Ishikawa (cell line): ENCODE data around the gene IRAK2.

Experiments
- CREB1 ChIP-seq: IDR thresholded peaks from 2 replicates; pipeline ENCODE4 v1.6.1; 2012; ENCODE audit warnings: low read depth
- EGR1 ChIP-seq: IDR thresholded peaks from 2 replicates; pipeline ENCODE4 v1.6.1; 2012
- EP300 ChIP-seq: IDR thresholded peaks from 2 replicates; pipeline ENCODE4 v1.6.1; 2012; ENCODE audit warnings: borderline replicate concordance
- FOXM1 ChIP-seq: IDR thresholded peaks from 2 replicates; pipeline ENCODE4 v1.6.1; 2012; ENCODE audit warnings: low read depth, borderline replicate concordance
- MAX ChIP-seq: IDR thresholded peaks from 2 replicates; pipeline ENCODE4 v1.6.1; 2012
- NFIC ChIP-seq: IDR thresholded peaks from 2 replicates; pipeline ENCODE4 v1.6.1; 2012
- RAD21 ChIP-seq: IDR thresholded peaks from 2 replicates; pipeline ENCODE4 v1.6.1; 2012; ENCODE audit warnings: low read depth
- REST ChIP-seq: IDR thresholded peaks from 2 replicates; pipeline ENCODE4 v1.6.1; 2012; ENCODE audit warnings: low read depth, mild to moderate bottlenecking
- TAF1 ChIP-seq: IDR thresholded peaks from 2 replicates; pipeline ENCODE4 v1.6.1; 2012; ENCODE audit warnings: low read depth, mild to moderate bottlenecking
- TCF12 ChIP-seq: IDR thresholded peaks from 2 replicates; pipeline ENCODE4 v1.6.1; 2012; ENCODE audit warnings: low read depth
- USF1 ChIP-seq: IDR thresholded peaks from 2 replicates; pipeline ENCODE4 v1.6.1; 2012
- YY1 ChIP-seq: IDR thresholded peaks from 2 replicates; pipeline ENCODE4 v1.6.1; 2012; ENCODE audit warnings: low read depth

GRCh38 chr3:10184250-10184649 is 19.5 kb downstream of the IRAK2 start:
- TF ChIP-seq MAX (no peak), EGR1 (no peak), USF1 (no peak), EP300 (no peak), FOXM1 (no peak), REST (no peak), TAF1 (no peak), TCF12 (no peak), CREB1 (no peak), YY1 (no peak), NFIC (no peak), RAD21 (no peak)
